HepG2 (cell line): ENCODE results near the gene FBXO7. TPM values are rescaled to one million over a fixed set of nuclear protein-coding genes. Genes with fewer than 3 reads are reported as not detected.

Experiments
- HNF4G ChIP-seq, 2 experiments: sonication (generic) in 1 of 2; formaldehyde crosslinking in 1 of 2; IDR thresholded peaks; 2 replicates each; pipeline versions ENCODE4 v1.4.0 to v1.6.1; 2011 to 2020; ENCODE audit warnings: borderline replicate concordance in 2 of 2, low read depth in 2 of 2, mild to moderate bottlenecking in 2 of 2, low read length in 1 of 2, missing genetic modification reagents in 1 of 2, moderate library complexity in 1 of 2
- MEIS2 ChIP-seq: sonication (generic); formaldehyde crosslinking; IDR thresholded peaks from 2 replicates; pipeline ENCODE4 v1.9.0; 2021; ENCODE audit warnings: mild to moderate bottlenecking, missing genetic modification reagents
- POGZ ChIP-seq: sonication (generic); formaldehyde crosslinking; IDR thresholded peaks from 2 replicates; pipeline ENCODE4 v1.4.0; 2020; ENCODE audit warnings: mild to moderate bottlenecking, missing genetic modification reagents
- SCMH1 ChIP-seq: sonication (generic); formaldehyde crosslinking; IDR thresholded peaks from 2 replicates; pipeline ENCODE4 v1.9.0; 2021; ENCODE audit warnings: missing genetic modification reagents, mild to moderate bottlenecking, borderline replicate concordance
- SOX6 ChIP-seq, 2 experiments: fragments of 450-650 bp in 1 of 2; sonication (generic) in 1 of 2; formaldehyde crosslinking in 1 of 2; IDR thresholded peaks; 2 replicates each; pipeline versions ENCODE4 v1.4.0 to v1.6.1; 2017 to 2020; ENCODE audit warnings: antibody characterized with exemption in 1 of 2, mild to moderate bottlenecking in 1 of 2, missing genetic modification reagents in 1 of 2
- SRSF9 ChIP-seq: fragments of 200-400 bp; formaldehyde crosslinking; IDR thresholded peaks from 2 replicates; pipeline ENCODE4 v1.6.1; 2018; ENCODE audit warnings: borderline replicate concordance, mild to moderate bottlenecking, low read depth, low read length; ENCODE audit not compliant: insufficient read depth, poor library complexity, severe bottlenecking
- THAP11 ChIP-seq: IDR thresholded peaks from 2 replicates; pipeline ENCODE4 v1.6.1; 2016; ENCODE audit warnings: missing biosample characterization, missing genetic modification reagents
- TOE1 ChIP-seq: sonication (generic); formaldehyde crosslinking; IDR thresholded peaks from 2 replicates; pipeline ENCODE4 v1.4.0; 2020; ENCODE audit warnings: mild to moderate bottlenecking, missing genetic modification reagents
- WIZ ChIP-seq: sonication (generic); formaldehyde crosslinking; IDR thresholded peaks from 2 replicates; pipeline ENCODE4 v1.5.1; 2020; ENCODE audit warnings: mild to moderate bottlenecking, missing genetic modification reagents
- ZNF207 ChIP-seq: fragments of 450-650 bp; IDR thresholded peaks from 2 replicates; pipeline ENCODE4 v1.6.1; 2016; ENCODE audit warnings: antibody characterized with exemption, borderline replicate concordance
- ZNF292 ChIP-seq: sonication (generic); formaldehyde crosslinking; IDR thresholded peaks from 2 replicates; pipeline ENCODE4 v1.8.1; 2022; ENCODE audit warnings: mild to moderate bottlenecking, low read depth, missing genetic modification reagents, borderline replicate concordance
- ZNF333 ChIP-seq: sonication (generic); formaldehyde crosslinking; IDR thresholded peaks from 2 replicates; pipeline ENCODE4 v1.4.0; 2020; ENCODE audit warnings: mild to moderate bottlenecking, missing genetic modification reagents, borderline replicate concordance
- ZNF446 ChIP-seq: sonication (generic); formaldehyde crosslinking; IDR thresholded peaks from 2 replicates; pipeline ENCODE4 v1.5.0; 2020; ENCODE audit warnings: mild to moderate bottlenecking, missing genetic modification reagents
- ZNF879 ChIP-seq: sonication (generic); formaldehyde crosslinking; IDR thresholded peaks from 2 replicates; pipeline ENCODE4 v1.8.1; 2023; ENCODE audit warnings: missing genetic modification reagents
- polyA plus RNA-seq, 8 experiments: library from polyadenylated mRNA; depleted of rRNA in 3 of 8; stranded (reverse) in 7 of 8; unstranded in 1 of 8; fragments of >200 nt; fragmentation: Illumina TruSeq in 4 of 8; extraction: Trizol in 4 of 8; gene quantifications; 2 replicates each; pipeline versions ENCODE4 v1.2.1 to v1.2.3, GENCODE V29; 2011 to 2016; ENCODE audit warnings: low read depth in 4 of 8, missing spikeins in 1 of 8, mixed read lengths in 1 of 8; ENCODE audit not compliant: insufficient read depth in 1 of 8
- total RNA-seq, 5 experiments: library from RNA; depleted of rRNA; stranded (reverse); fragments of >200 nt; fragmentation: Illumina TruSeq; extraction: Trizol; gene quantifications; 2 replicates each; pipeline ENCODE4 v1.2.3, GENCODE V29; 2016; ENCODE audit warnings: low read depth in 1 of 5
- TF ChIP-seq, protein P1 (sequence below): sonication (generic); formaldehyde crosslinking; IDR thresholded peaks from 2 replicates; pipeline ENCODE4 v1.8.1; 2023; ENCODE audit warnings: mild to moderate bottlenecking, missing genetic modification reagents, borderline replicate concordance
- TF ChIP-seq, protein P2 (sequence below): sonication (generic); formaldehyde crosslinking; IDR thresholded peaks from 2 replicates; pipeline ENCODE4 v1.9.0; 2021; ENCODE audit warnings: missing genetic modification reagents, borderline replicate concordance
- TF ChIP-seq, protein P3 (sequence below): sonication (generic); formaldehyde crosslinking; IDR thresholded peaks from 2 replicates; pipeline ENCODE4 v1.8.0; 2022; ENCODE audit warnings: low read depth, missing genetic modification reagents

Gene FBXO7
- total and polyA plus RNA-seq, 2 of the 13 experiments (the other 11 are each of a cell fraction or from before 2014, with no cell fraction given), result 105 to 172 TPM

DNA sequence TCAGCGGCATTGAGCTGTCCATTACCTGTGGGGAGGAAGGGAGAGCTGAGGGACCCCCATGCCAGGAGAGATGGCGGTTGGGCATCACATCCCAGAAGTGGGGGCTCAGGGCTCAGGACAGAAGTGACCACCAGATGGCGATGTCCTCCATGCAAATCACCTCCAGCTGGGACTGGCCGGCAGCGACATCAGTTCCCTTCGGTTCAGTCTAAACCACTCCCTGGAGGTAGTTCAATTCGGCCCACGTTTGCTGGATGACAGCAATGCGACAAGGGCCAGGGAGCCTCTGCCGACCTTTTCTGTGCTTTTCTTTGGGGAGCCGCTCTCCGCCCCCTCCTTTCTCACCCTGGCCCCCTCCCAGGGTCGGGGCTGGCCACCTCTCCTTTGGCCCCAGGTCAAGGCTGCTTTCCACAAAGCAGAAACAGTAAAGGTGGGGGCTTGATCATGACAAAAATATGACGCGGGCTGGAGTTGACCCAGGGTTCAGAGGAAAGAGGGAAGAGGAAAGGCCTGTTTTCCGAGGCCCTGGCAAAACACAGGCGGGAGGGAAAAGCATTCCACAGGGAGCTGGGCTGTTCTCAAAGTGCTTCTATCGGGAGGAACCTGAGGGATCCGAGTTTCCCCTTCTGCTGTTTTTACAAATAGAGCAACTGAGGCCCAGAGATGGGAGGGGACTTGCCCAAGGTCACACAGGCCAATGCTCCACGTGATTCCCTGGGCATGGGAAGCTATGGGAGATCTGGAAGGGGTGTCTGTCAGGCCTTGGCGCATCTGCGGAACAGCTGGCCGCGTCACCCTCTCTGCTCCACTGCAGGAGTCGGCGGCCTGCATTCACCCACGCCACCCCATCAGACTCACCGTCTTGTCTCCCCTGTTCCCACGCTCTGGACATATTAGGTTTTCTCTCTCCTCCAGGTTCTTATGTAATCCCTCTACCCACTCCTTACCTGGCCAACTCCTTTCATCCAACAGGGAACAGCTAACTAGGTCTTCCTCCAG, 54.7 kb downstream of the FBXO7 start (continued):
- TF ChIP-seq, protein P1, sequence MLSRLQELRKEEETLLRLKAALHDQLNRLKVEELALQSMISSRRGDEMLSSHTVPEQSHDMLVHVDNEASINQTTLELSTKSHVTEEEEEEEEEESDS (CRISPR knock-in tag), result no peak
- TF ChIP-seq, protein P2, sequence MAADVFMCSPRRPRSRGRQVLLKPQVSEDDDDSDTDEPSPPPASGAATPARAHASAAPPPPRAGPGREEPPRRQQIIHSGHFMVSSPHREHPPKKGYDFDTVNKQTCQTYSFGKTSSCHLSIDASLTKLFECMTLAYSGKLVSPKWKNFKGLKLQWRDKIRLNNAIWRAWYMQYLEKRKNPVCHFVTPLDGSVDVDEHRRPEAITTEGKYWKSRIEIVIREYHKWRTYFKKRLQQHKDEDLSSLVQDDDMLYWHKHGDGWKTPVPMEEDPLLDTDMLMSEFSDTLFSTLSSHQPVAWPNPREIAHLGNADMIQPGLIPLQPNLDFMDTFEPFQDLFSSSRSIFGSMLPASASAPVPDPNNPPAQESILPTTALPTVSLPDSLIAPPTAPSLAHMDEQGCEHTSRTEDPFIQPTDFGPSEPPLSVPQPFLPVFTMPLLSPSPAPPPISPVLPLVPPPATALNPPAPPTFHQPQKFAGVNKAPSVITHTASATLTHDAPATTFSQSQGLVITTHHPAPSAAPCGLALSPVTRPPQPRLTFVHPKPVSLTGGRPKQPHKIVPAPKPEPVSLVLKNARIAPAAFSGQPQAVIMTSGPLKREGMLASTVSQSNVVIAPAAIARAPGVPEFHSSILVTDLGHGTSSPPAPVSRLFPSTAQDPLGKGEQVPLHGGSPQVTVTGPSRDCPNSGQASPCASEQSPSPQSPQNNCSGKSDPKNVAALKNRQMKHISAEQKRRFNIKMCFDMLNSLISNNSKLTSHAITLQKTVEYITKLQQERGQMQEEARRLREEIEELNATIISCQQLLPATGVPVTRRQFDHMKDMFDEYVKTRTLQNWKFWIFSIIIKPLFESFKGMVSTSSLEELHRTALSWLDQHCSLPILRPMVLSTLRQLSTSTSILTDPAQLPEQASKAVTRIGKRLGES (CRISPR knock-in tag), result no peak
- TF ChIP-seq HNF4G (IDR thresholded peaks at IDR 0.05; ENCODE audit: borderline replicate concordance, low read depth, low read length) (no peak; the same call in 1 of the 2 replicates), HNF4G (CRISPR knock-in tag; IDR thresholded peaks at IDR 0.05; ENCODE audit: borderline replicate concordance, low read depth) (peak; percentile 26; the same call in 1 of the 2 replicates), TOE1 (CRISPR knock-in tag) (no peak), POGZ (CRISPR knock-in tag) (no peak; the same call in 1 of the 2 replicates), THAP11 (peak; percentile 34; the same call in 1 of the 2 replicates), ZNF207 (no peak), ZNF292 (CRISPR knock-in tag) (peak; percentile 70; the same call in 1 of the 2 replicates), ZNF446 (CRISPR knock-in tag) (no peak), SRSF9 (no peak), ZNF333 (CRISPR knock-in tag) (no peak), MEIS2 (CRISPR knock-in tag) (peak; percentile 41; the same call in 1 of the 2 replicates), WIZ (no peak), ZNF879 (CRISPR knock-in tag) (no peak), SCMH1 (CRISPR knock-in tag) (no peak), SOX6 (IDR thresholded peaks at IDR 0.05) (no peak), SOX6 (CRISPR knock-in tag; IDR thresholded peaks at IDR 0.05) (peak; percentile 85; the same call in 1 of the 2 replicates)
- TF ChIP-seq, protein P3, sequence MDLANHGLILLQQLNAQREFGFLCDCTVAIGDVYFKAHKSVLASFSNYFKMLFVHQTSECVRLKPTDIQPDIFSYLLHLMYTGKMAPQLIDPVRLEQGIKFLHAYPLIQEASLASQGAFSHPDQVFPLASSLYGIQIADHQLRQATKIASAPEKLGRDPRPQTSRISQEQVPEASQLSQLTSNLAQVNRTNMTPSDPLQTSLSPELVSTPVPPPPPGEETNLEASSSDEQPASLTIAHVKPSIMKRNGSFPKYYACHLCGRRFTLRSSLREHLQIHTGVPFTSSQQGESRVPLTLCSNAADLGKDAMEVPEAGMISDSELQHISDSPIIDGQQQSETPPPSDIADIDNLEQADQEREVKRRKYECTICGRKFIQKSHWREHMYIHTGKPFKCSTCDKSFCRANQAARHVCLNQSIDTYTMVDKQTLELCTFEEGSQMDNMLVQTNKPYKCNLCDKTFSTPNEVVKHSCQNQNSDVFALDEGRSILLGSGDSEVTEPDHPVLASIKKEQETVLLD (CRISPR knock-in tag), result no peak
